HCT116 (cell line): ENCODE results near the gene PGGHG. TPM values are rescaled to one million over a fixed set of nuclear protein-coding genes. Genes with fewer than 3 reads are reported as not detected.

Source experiments
- ATAC-seq: fragments of 200-7000 bp; cut with Tn5 transposase; 2 replicates; pipeline ENCODE4 v1.9.1; 2020; ENCODE audit warnings: mild to moderate bottlenecking, moderate library complexity
- BruUV-seq: library from RNA; stranded (reverse); fragments of 400-500 nt; replicated peaks from 2 replicates; lab custom pipeline; 2021; lab: Mats Ljungman, UMichigan
- CTCF ChIA-PET: fragments of 300-600 bp; sonication (Branson Sonifier 250); formaldehyde crosslinking; loops from one replicate; lab custom pipeline; 2021; ENCODE audit warnings: antibody characterized with exemption; lab: Charles Lee
- POLR2A ChIA-PET: fragments of 300-600, 350-600 bp; sonication (Branson Sonifier 250); formaldehyde crosslinking; loops from one replicate; lab custom pipeline; 2021; ENCODE audit warnings: antibody characterized with exemption; lab: Charles Lee
- RAD21 ChIA-PET, 2 experiments: fragments of 300-600 bp; sonication (Branson Sonifier 250); formaldehyde crosslinking; loops; one replicate each; lab custom pipeline; 2023; ENCODE audit warnings: low total read pairs in 2 of 2; ENCODE audit not compliant: uncharacterized antibody in 2 of 2, unreplicated experiment in 2 of 2, low non-redundant PET in 1 of 2; lab: Charles Lee
- DNase-seq: peaks from one replicate; pipeline ENCODE4 v3.0.0-alpha.2; 2010; ENCODE audit warnings: low read depth, low spot score
- H2AFZ ChIP-seq: fragments of 200-600 bp; shearing (Covaris generic), sonication (generic); 2 replicates; pipeline ENCODE4 v1.6.1; 2017; ENCODE audit warnings: low read depth, mixed run types, mixed read lengths, antibody characterized with exemption, low read length; ENCODE audit not compliant: poor library complexity, severe bottlenecking
- H3K27ac ChIP-seq: 2 replicates; pipeline ENCODE4 v1.5.1; 2012; ENCODE audit warnings: low read depth, low read length
- H3K27me3 ChIP-seq: fragments of 200-600 bp; sonication (generic); 2 replicates; pipeline ENCODE4 v1.6.1; 2016; ENCODE audit warnings: mixed run types, low read length, mixed read lengths; ENCODE audit not compliant: insufficient read depth
- H3K36me3 ChIP-seq, 2 experiments: fragments of 200-500 bp in 1 of 2; fragments of 200-600 bp in 1 of 2; sonication (Bioruptor generic) in 1 of 2; sonication (generic) in 1 of 2; 2 replicates each; pipeline versions ENCODE4 v1.5.1 to v1.6.1; 2014 to 2016; ENCODE audit warnings: low read length in 2 of 2, inconsistent platforms in 1 of 2, mixed read lengths in 1 of 2, mixed run types in 1 of 2; ENCODE audit not compliant: insufficient read depth in 2 of 2, control insufficient read depth in 1 of 2
- H3K4me1 ChIP-seq, 2 experiments: fragments of 200-600 bp in 1 of 2; sonication (generic) in 1 of 2; 2 replicates each; pipeline versions ENCODE4 v1.5.1 to v1.6.1; 2012 to 2017; ENCODE audit warnings: low read length in 2 of 2, inconsistent platforms in 1 of 2, mild to moderate bottlenecking in 1 of 2, mixed read lengths in 1 of 2, mixed run types in 1 of 2, moderate library complexity in 1 of 2; ENCODE audit not compliant: insufficient read depth in 2 of 2, control insufficient read depth in 1 of 2
- H3K4me2 ChIP-seq: fragments of 200-600 bp; sonication (generic); 2 replicates; pipeline ENCODE4 v1.6.1; 2017; ENCODE audit warnings: mixed run types, low read length, mixed read lengths
- H3K4me3 ChIP-seq, 2 experiments: fragments of 200-600 bp in 1 of 2; sonication (generic) in 1 of 2; replicated peaks in 1 of 2; 2 replicates each; pipeline ENCODE4 v1.5.1; 2011 to 2016; ENCODE audit warnings: low read length in 2 of 2, control low read depth in 1 of 2, low read depth in 1 of 2, mild to moderate bottlenecking in 1 of 2, mixed read lengths in 1 of 2, mixed run types in 1 of 2
- H3K79me2 ChIP-seq: fragments of 200-600 bp; sonication (generic); 2 replicates; pipeline ENCODE4 v1.6.1; 2017; ENCODE audit warnings: mild to moderate bottlenecking, mixed run types, low read length, moderate library complexity, mixed read lengths; ENCODE audit not compliant: insufficient read depth
- H3K9ac ChIP-seq: fragments of 200-600 bp; sonication (generic); 2 replicates; pipeline ENCODE4 v1.6.1; 2016; ENCODE audit warnings: low read length, mixed read lengths
- H3K9me2 ChIP-seq: fragments of 200-600 bp; sonication (generic), shearing (Covaris generic); 2 replicates; pipeline ENCODE4 v1.6.1; 2017; ENCODE audit warnings: mixed run types, mild to moderate bottlenecking, moderate library complexity; ENCODE audit not compliant: insufficient read depth
- H3K9me3 ChIP-seq, 2 experiments: fragments of 200-500 bp in 1 of 2; fragments of 200-600 bp in 1 of 2; sonication (Bioruptor generic) in 1 of 2; sonication (generic) in 1 of 2; 2 replicates each; pipeline ENCODE4 v1.6.1; 2014 to 2017; ENCODE audit warnings: low read length in 2 of 2, mixed read lengths in 2 of 2, inconsistent platforms in 1 of 2, low read depth in 1 of 2, mild to moderate bottlenecking in 1 of 2, mixed run types in 1 of 2, moderate library complexity in 1 of 2; ENCODE audit not compliant: control insufficient read depth in 1 of 2, insufficient read depth in 1 of 2
- H4K20me1 ChIP-seq: fragments of 200-600 bp; sonication (generic), shearing (Covaris generic); 2 replicates; pipeline ENCODE4 v1.6.1; 2017; ENCODE audit warnings: mixed run types, mild to moderate bottlenecking, moderate library complexity; ENCODE audit not compliant: insufficient read depth
- CBX3 ChIP-seq: IDR thresholded peaks from 2 replicates; pipeline ENCODE4 v1.6.1; 2012; ENCODE audit warnings: low read depth
- EGR1 ChIP-seq: IDR thresholded peaks from 2 replicates; pipeline ENCODE4 v1.6.1; 2012; ENCODE audit warnings: low read depth
- EZH2phosphoT487 ChIP-seq: fragments of 200-600 bp; IDR thresholded peaks from 2 replicates; pipeline ENCODE4 v1.6.1; 2018; ENCODE audit warnings: antibody characterized with exemption, borderline replicate concordance
- JUND ChIP-seq: IDR thresholded peaks from 2 replicates; pipeline ENCODE4 v1.6.1; 2012
- POLR2AphosphoS5 ChIP-seq: IDR thresholded peaks from 2 replicates; pipeline ENCODE4 v1.6.1; 2011; ENCODE audit warnings: mild to moderate bottlenecking, low read depth, low read length, moderate library complexity
- REST ChIP-seq: IDR thresholded peaks from 2 replicates; pipeline ENCODE4 v1.6.1; 2012; ENCODE audit warnings: low read depth
- SP1 ChIP-seq: IDR thresholded peaks from 2 replicates; pipeline ENCODE4 v1.6.1; 2012; ENCODE audit warnings: low read depth
- SRF ChIP-seq: IDR thresholded peaks from 2 replicates; pipeline ENCODE4 v1.6.1; 2012; ENCODE audit warnings: low read depth
- TCF7L2 ChIP-seq: IDR thresholded peaks from 2 replicates; pipeline ENCODE4 v1.7.0; 2011; ENCODE audit warnings: borderline replicate concordance, inconsistent platforms; ENCODE audit not compliant: insufficient read depth, insufficient read length; ENCODE audit errors: extremely low read depth
- ZNF274 ChIP-seq: fragments of 200-500 bp; sonication (Bioruptor generic); IDR thresholded peaks from 2 replicates; pipeline ENCODE4 v1.6.1; 2014; ENCODE audit warnings: mild to moderate bottlenecking, low read depth, low read length, inconsistent platforms
- intact Hi-C: fragments of 100-400 bp; cut with micrococcal nuclease; formaldehyde crosslinking; loops from 2 replicates; pipeline ENCODE4 v1.10.0; 2022
- total RNA-seq: library from RNA; stranded (reverse); gene quantifications from one replicate; pipeline ENCODE4 v1.2.1, GENCODE V29; 2021; ENCODE audit not compliant: unreplicated experiment

The PGGHG gene
- total RNA-seq, 1 experiment from 2014 or later, result 57.5 TPM

DNA sequence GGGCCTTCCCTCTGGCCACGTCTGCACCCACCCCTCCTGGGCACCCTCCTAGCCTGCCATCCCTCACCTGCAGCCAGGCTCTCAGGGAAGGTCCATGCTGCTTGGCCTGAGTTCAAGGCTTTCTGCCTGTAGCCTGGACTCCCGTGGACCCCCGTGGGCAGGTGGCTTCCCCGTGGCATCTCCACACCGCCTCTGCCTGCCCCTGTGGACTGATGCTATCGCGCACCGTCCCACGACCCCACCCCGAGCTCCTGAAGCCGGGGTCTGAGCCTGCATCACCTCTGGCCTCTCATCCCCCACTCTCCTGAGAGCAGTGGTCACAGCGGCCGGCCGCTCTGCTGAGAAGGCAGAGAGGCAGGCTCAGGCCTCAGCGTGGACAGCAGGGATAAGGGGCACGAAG lies 5.9 kb downstream of the PGGHG start:
- H4K20me1 ChIP-seq, result no peaks in the 10 kb centered on the region
- BruUV-seq, result no TSS peak
- ATAC-seq (no peak), DNase-seq (no peak)
- H3K4me2 ChIP-seq, result no peak overlapping the region
- POLR2A ChIA-PET, result no interaction called here
- H2AFZ ChIP-seq, result no peak overlapping the region
- no peaks in the 10 kb centered on the region for H3K27me3 ChIP-seq
- intact Hi-C loops, result no loop called here
- no peak overlapping the region for H3K9ac ChIP-seq
- no peak overlapping the region for H3K27ac ChIP-seq
- no peaks in the 10 kb centered on the region for H3K79me2 ChIP-seq
- CTCF ChIA-PET, result no interaction called here
- TF ChIP-seq JUND (no peak), POLR2AphosphoS5 (no peak), CBX3 (no peak), EGR1 (no peak), ZNF274 (no peak), SRF (no peak), SP1 (no peak), EZH2phosphoT487 (no peak), REST (no peak), TCF7L2 (no peak)
- no peaks in the 10 kb centered on the region for H3K9me2 ChIP-seq
- no peaks in the 10 kb centered on the region for H3K9me3 ChIP-seq
- no peak overlapping the region for H3K4me3 ChIP-seq
- H3K4me1 ChIP-seq, result peaks cover under 1 to 5% of the 10 kb centered on the region in 2 experiments; a peak in 2 of 4 replicates
- peaks cover 0 to 5% of the 10 kb centered on the region in 2 experiments; a peak in 3 of 4 replicates for H3K36me3 ChIP-seq
- RAD21 ChIA-PET, result no interaction called here
